ENCODE data around the gene AMZ2.
"Not testable (repeated sequence)": the region's sequence is repeated elsewhere in the genome, so short reads cannot be mapped to it uniquely, and the experiment has no call there.

The AMZ2 gene

DNA sequence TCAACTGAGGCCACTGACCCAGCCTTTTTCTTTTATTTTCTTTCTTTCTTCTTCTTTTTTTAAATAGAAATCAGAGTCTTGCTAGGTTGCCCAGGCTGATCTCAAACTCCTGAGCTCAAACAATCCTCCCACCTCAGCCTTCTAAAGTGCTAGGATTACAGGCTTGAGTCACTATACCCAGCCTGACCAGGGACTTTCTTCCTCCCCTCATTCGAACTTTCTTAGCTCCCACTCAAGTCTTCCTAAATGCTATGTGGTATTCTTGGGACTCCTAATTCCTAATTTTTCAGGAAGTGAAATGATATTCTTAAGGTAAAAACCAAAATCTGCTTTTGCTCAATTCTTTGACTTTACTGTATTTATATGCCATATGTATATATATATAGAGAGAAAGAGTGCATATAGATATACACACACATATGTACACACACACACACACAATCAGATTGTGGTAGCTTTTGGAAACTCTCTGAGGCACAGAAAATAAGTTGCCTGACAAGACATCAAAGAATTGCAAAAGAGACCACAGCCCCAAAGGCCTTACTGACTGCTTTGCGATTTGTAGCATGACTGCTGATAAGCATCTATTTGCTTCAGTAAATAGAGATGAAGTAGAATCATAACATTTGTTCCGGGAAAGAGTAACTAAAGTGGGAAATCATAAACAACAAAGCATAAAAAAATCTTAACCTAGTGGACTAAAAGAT, 9.5 kb upstream of the AMZ2 start:
- no peak for DNase-seq
- intact Hi-C loops (cut with DNase I) = no loop called here

DNA sequence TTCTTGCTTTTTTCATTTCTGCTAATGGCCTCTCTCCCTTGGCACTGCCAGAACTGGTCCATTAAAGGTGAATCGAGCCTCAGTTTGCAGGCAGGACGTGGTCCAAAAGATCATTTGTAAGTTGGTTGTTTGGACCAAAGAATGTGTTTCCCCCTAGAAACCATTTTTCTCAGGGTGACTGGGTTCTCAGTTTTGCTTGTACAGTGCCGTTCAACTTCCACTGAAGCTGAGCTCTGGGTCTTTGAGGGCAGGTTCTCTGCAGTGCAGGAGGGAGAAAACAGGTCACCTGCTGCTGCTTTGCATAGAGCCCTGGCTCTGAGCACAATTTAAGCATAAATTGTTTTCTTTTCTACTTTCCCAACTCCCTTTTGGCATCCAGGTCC, 9.0 kb upstream of the AMZ2 start:
- intact Hi-C loops (cut with DNase I) = no loop called here
- DNase-seq = peak in 8 of 42 donors; percentile 3 to 54 (median 36)

DNA sequence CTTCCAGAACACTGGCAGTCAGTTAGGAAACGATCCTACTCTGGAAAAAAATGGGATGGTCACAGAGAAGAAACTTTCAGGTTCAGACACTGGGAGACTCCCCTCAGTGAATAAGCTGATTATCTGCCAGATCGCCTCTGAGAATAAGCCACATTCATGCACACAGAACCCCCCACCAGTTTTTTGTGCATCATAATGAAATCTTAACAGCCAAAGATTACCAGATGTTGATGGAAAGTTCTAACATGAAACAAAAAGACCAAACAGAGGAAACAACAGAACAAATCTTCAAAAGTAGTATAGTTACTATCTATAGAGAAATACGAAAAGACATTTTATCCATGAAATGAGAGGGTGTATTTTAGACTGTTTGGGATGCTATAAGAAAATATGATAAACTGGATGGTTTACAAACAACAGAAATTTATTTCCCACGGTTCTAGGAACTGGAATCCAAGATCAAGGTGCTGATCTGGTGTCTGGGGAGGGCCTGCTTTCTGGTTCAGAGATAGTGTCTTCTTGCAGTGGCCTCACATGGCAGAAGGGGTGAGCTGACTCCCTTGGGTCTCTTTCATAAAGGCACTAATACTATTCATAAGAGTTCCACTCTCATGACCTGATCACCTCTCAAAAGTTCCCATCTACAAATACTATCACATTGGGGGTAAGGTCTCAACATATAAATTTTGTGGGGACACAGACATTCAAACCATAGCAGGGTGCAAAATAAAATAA, 8.0 kb upstream of the AMZ2 start:
- intact Hi-C loops (cut with DNase I) = no loop called here
- DNase-seq = no peak

DNA sequence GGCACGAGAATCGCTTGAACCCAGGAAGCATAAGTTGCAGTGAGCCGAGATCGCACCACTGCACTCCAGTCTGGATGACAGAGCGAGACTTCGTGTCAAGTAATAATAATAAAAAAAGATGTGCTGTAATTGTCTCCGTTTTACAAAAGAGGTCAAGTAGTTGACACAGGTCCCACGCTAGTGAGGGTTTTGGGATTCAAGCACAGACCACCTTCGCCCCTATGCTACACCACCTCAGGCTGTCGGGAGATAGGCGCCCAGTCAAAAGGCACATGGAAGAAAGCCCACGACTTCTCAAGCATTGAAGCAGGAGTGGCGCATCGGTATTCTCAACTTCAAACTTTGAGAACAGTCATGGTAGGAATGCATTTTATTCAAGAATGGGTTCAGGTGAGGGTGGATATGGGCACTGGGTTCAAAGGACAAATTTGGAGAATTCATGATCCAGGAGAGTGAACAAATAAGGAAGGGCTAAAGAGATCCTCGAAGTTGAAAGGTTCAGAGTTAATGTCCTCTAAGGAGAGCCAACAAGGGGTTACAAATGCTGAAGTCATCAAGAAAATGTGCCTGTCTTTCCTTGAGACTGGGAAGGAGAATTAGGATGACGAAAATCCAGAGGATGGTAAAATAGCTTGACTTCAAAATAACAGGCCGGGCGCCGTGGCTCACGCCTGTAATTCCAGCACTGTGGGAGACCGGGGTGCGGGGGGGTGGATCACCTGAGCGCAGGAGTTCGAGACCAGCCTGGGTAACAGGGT, 1.4 kb upstream of the AMZ2 start:
- intact Hi-C loops (cut with DNase I) = loop anchor here (1.0 kb wide), 2 partner anchors 41 to 211 kb away; partner anchors contain the start of gene WIPI1
- DNase-seq = no peak

DNA sequence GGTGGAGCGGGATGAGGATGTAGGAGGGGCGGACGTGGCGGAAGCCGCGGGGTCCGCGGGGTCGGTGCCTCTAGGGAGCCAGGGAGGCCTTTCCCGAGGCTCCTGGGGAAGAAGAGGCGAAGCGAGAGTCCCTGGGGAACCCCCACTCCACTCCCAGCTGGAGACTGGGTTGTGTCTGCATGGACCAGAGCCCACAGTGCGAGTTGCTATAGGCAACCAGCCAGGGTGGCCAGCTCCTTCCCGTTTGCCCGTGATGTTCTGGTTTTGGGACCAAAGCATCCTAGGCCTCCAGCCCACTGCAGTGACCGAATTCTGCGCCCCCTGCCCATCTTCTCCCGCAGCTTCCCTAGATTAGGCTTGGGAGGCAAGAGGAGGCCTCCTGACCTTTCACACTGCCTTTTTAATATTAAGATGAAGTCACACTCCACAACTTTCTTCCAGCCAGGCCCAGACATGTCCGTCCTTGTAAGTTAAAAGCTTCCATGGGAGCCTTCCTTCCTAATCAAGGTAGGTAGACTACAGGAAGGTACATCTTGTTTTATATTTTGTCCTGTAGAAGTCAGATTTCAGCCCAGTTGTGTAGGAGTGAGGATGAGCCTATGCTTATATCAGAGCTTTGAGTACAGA, 469 bp downstream of the AMZ2 start:
- peak in 17 of 42 donors; percentile 37 to 82 (median 63) for DNase-seq
- intact Hi-C loops (cut with DNase I) = no loop called here

DNA sequence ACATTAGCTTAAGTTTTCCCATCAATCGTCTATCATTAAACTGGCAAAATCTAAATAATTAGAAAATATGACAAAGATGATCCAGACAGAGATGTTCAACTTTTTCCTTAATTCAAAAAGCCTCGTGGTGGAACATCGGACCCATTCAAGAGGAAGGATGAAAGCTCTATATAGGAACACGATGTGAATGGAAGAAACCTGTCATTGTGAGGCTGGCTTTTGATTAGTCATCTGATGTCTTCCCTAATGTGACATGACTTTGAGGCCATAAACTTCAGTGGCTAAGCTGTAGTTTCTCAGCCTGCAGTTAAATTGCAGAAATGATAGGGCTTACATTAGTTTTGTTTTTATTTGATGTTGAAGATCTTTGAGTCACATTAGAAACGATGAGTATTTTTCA, 1.0 kb downstream of the AMZ2 start:
- DNase-seq = no peak
- intact Hi-C loops (cut with DNase I) = no loop called here

DNA sequence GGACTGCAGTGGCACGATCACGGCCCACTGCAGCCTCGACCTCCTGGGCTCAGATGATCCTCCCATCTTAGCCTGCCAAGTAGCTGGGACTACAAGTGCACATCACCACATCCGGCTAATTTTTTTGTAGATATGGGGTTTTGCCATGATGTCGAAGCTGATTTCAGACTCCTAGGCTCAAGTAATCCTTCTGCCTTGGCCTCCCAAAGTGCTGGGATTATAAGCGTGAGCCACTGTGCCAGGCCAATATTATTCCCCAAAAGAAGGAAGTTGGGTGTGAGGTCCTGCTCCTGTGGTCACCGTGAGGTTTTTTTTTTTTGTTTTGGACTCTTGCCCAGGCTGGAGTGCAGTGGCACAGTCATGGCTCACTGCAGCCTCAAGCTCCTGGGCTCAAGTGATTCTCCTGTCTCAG, 1.5 kb downstream of the AMZ2 start:
- peak in 1 of 42 donors; percentile 18 for DNase-seq
- intact Hi-C loops (cut with DNase I) = no loop called here

DNA sequence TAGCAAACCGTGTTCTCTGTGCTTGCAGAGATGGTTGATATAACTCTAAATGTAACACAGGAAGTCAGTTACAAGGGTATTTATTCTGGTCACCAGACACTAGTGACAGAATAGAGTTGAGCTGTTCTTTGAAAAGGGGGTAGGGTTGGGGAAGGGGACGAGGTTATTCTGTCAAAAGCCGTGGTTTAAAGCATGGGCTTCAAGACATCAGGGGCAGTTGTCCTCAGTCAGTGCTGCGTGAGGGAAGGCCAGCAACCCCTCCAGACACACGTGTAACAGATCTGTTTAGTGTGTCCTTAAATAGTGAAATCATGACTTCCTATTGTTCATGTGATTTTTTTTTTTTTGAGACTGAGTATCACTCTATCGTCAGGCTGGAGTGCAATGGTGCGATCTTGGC, 5.6 kb downstream of the AMZ2 start:
- DNase-seq = not testable (repeated sequence)
- intact Hi-C loops (cut with DNase I) = loop anchor here (10.0 kb wide), 1 partner anchor 511 kb away; no protein-coding TSS in a partner anchor

DNA sequence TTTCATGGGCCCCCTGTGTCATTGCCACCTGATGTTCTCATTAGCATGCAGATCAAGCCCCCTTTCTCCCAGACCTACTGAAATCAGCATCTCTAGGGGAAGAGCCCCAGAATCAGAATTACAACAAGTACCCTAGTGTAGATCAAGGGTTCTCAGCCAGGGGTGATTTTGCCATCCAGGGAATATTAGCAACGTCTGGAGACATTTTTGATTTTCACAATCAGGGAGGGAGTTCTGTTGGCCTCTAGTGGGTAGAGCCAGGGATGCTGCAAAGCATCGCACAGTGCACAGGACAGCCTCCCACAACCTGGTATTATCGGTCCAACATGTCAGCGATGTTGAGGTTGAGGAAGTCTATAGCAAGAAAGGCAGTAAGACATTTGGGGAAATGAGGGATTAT, 7.3 kb downstream of the AMZ2 start:
- intact Hi-C loops (cut with DNase I) = loop anchor here (10.0 kb wide), 1 partner anchor 510 kb away; no protein-coding TSS in a partner anchor
- no peak for DNase-seq

DNA sequence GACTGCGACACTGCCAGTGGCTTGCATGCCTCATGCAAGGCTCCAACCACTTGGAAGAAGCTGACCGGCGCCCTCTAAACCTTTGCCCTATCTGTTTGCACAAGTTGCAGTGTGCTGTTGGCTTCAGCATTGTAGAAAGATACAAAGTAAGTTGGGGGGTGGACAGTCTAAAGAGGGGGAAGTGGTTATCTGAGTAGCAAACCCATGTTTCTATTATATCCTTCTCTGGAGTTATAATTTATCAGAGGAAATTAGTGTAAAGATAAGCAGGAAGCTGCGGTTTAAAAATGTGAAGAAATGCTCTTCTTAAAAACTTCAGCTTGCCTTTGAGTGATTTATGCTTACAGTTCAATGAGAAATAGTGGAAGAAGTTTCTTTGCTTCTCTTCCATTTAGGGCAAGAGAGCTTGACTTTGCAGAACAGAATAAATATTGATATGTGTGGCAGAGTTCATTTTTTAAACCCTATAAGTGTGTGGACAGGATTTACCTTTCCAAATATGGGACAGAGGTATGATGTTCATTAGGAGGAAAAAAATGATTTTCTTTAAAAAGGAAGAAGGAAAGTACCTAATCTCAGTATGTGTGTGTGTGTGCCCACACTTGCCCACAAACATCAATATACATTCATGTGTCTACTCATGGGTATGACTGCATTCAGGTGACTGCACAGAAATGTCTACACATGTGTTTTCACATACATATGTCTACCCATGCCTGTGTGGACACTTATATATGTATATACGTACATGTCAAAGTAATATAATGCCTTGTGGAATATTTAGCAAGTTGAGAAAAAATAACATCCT, 8.1 kb downstream of the AMZ2 start:
- intact Hi-C loops (cut with DNase I) = loop anchor here (10.0 kb wide), 1 partner anchor 509 kb away; no protein-coding TSS in a partner anchor
- no peak for DNase-seq

DNA sequence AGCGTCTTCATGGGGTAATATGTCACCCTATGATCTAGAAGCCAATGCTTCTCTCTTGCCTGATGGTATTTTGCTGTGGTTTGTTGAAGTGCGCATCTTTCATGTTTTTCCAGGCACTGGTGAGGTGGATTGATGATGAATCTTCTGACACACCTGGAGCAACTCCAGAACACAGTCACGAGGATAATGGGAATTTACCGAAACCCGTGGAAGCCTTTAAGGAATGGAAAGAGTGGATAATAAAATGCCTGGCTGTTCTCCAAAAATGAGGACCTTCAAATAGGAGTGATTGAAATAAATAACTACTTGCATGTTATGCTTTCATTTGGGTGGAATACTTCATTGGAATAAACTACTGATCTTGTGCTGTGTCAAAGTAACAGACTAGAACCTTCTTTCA, 8.9 kb downstream of the AMZ2 start:
- DNase-seq = not testable (repeated sequence)
- intact Hi-C loops (cut with DNase I) = loop anchor here (10.0 kb wide), 1 partner anchor 508 kb away; no protein-coding TSS in a partner anchor

DNA sequence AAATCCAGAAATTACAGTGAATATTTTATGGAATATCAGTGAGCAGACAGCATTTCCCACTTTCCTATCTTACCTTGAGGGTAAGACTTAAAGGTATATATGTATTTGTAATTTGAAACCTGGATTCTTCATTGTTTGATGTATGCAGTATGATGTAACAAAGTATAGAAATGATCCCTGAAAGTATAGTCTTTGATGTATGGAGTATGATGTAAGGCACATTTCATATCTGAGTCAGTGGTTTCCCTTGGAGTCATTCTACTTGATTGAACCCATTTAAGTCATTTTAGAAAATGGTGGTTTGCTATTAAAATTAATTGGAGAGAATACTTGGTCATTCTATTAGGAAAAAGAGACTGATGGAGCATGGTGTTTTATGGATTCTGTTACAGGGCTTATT, 10.1 kb downstream of the AMZ2 start:
- intact Hi-C loops (cut with DNase I) = loop anchor here (10.0 kb wide), 1 partner anchor 507 kb away; no protein-coding TSS in a partner anchor
- no peak for DNase-seq

DNA sequence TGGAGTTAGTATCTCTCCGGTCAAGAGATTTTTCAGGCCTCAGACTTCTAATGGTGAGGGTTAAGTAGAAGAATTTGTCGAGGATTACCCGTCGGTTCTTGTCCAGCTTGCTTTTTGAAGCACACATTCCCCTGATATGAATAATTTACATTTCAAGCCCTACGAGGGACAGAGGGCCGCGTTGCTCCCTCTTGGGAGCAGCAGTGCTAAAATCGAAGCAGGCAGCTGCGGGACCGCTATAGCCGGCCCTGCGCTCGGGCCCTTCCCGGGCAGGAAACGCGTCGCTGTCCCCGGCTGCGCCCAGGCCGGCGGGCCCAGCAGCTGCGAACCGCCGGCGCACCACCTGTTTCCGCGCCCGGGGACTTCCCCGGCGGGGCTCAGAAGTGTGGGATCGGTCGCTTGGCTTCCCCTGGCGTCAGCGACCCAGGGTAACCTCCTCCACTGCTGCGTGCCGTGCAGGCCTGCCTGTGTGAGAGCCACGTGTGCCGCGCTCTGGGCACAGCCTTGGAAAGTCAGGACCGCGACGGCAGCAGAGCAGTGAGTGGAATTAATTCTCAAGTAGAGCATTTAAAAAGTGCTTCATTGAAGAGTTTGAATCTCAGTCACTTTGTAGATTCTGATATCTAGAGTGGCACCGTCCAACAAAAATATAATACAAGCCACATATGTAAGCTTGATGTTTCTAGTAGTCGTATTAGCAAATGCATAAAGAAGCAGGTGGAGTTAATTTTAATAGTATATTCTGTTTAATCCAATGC, 11.2 kb downstream of the AMZ2 start:
- DNase-seq = peak in 15 of 42 donors; percentile 11 to 54 (median 39)

DNA sequence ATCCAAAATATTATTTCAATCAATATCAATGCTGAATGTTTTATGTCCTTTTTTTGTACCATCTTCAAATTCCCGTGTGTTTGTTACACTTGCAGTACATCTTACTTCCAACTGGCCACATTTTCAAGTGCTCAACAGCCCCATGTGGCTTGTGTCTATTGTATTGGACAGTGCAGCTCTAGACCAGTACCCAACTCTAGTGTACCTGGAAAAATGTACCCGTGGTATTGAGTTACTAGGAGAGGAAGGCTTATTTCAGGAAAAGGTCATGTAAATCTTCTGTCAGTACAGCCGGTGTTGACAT, 11.8 kb downstream of the AMZ2 start:
- intact Hi-C loops (cut with DNase I) = loop anchor here (10.0 kb wide), 1 partner anchor 505 kb away; no protein-coding TSS in a partner anchor
- DNase-seq = not testable (repeated sequence)

More for the DNA sequence above, 11.2 kb downstream of the AMZ2 start:
- intact Hi-C loops (cut with DNase I) = loop anchor here (10.0 kb wide), 1 partner anchor 506 kb away; no protein-coding TSS in a partner anchor

DNA sequence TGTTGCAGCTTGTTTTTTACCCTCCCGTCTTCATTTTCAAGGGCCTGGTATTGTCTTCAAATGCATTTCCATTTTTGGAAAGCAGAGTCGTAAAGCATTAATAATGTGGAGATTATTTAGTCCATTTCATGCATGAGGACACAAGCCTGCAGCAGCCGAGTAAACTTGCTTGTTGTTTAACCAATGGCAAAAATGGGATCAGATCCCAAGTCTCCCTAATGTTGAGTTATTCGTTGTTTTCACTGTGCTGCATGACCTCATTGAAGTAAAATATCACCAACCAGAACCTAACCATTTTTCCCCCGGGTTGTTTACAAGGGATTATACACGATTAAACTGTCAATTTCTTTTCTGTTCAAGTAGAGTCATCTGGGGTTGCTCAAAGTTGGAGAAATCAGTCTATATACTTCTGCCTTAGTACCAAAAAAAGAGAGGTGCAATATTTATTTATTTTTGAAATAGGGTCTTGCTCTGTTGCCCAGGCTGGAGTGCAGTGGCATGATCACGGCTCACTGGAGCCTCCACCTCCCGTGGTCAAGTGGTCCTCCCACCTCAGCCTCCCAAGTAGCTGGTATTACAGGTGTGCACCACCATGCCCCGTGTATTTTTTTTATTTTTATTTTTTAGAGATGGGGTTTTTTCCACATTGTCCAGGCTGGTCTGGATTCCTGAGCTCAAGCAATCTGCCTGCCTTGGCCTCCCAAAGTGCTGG, 12.4 kb downstream of the AMZ2 start:
- DNase-seq = no peak
- intact Hi-C loops (cut with DNase I) = loop anchor here (5.0 kb wide), 1 partner anchor 197 kb away; the partner anchor contains the start of gene WIPI1

DNA sequence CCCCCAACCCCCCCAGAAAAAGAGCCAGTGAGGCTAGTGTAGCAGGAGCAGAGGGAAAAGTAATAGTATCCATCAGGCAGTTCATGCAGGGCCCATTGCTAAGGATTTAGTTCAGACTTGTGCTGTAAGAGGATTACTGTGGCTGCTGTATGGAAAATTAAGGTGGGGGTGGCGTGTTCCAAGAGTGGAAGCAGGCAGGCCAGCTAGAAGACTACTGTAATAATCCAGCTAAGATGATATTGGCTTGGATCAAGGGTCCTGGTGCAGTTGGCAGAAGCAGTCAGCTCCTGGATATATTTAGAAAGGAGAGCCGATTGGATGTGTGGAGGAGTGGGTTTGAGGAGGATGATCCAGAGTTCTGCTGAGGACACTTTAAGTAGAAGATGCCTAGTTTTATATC, 14.6 kb downstream of the AMZ2 start:
- DNase-seq = not testable (repeated sequence)
- intact Hi-C loops (cut with DNase I) = loop anchor here (5.0 kb wide), 1 partner anchor 195 kb away; the partner anchor contains the start of gene WIPI1

Data from head of caudate nucleus (tissue), 42 donors.